HG02798 (cell line): ENCODE data around the gene SAMD13.
"Not testable (repeated sequence)": the region's sequence is repeated elsewhere in the genome, so short reads cannot be mapped to it uniquely, and the experiment has no call there.

Experiments
- ATAC-seq: cut with Tn5 transposase; IDR thresholded peaks from one replicate; pipeline ENCODE4 v1.9.1; 2021; ENCODE audit warnings: mild to moderate bottlenecking; ENCODE audit not compliant: unreplicated experiment, poor library complexity

Gene SAMD13

GRCh38 chr1:84282780-84283333, 18.7 kb upstream of the SAMD13 start:
- no peak for ATAC-seq

- ATAC-seq = no peak
Measured at GRCh38 chr1:84283381-84283780, 18.1 kb upstream of the SAMD13 start.

- ATAC-seq = no peak
Measured at GRCh38 chr1:84286071-84286470, 15.4 kb upstream of the SAMD13 start.

GRCh38 chr1:84287389-84287788, 14.1 kb upstream of the SAMD13 start:
- not testable (repeated sequence) for ATAC-seq

GRCh38 chr1:84289169-84289785, 12.2 kb upstream of the SAMD13 start:
- no peak for ATAC-seq

GRCh38 chr1:84291882-84292655, 9.4 kb upstream of the SAMD13 start:
- ATAC-seq = no peak

- no peak for ATAC-seq
Measured at GRCh38 chr1:84293766-84294165, 7.7 kb upstream of the SAMD13 start.

GRCh38 chr1:84294751-84295150, 6.8 kb upstream of the SAMD13 start:
- ATAC-seq = no peak

GRCh38 chr1:84297546-84298244, 3.8 kb upstream of the SAMD13 start:
- ATAC-seq = no peak

- peak; percentile 85 for ATAC-seq
Measured at GRCh38 chr1:84298328-84298683, 3.2 kb upstream of the SAMD13 start.

GRCh38 chr1:84298684-84299535, 2.6 kb upstream of the SAMD13 start:
- peak; percentile 51 for ATAC-seq

GRCh38 chr1:84299536-84300170, 1.9 kb upstream of the SAMD13 start:
- no peak for ATAC-seq

- no peak for ATAC-seq
Measured at GRCh38 chr1:84300501-84300900, 1.0 kb upstream of the SAMD13 start.

- ATAC-seq = no peak
Measured at GRCh38 chr1:84301785-84302385, 377 bp downstream of the SAMD13 start.

- no peak for ATAC-seq
Measured at GRCh38 chr1:84303314-84303830, 1.9 kb downstream of the SAMD13 start.

GRCh38 chr1:84307398-84307797, 5.9 kb downstream of the SAMD13 start:
- no peak for ATAC-seq

- ATAC-seq = no peak
Measured at GRCh38 chr1:84311296-84311695, 9.8 kb downstream of the SAMD13 start.

GRCh38 chr1:84319662-84320061, 18.2 kb downstream of the SAMD13 start:
- no peak for ATAC-seq

GRCh38 chr1:84327830-84328229, 26.3 kb downstream of the SAMD13 start:
- no peak for ATAC-seq
